Measurements from ENCODE around the gene ENTPD2. TPM values are rescaled to one million over a fixed set of nuclear protein-coding genes. Genes with fewer than 3 reads are reported as not detected.

ENTPD2 gene
- total and polyA plus RNA-seq, 2 experiments from 2014 or later: 1.8 to 1.9 TPM

DNA sequence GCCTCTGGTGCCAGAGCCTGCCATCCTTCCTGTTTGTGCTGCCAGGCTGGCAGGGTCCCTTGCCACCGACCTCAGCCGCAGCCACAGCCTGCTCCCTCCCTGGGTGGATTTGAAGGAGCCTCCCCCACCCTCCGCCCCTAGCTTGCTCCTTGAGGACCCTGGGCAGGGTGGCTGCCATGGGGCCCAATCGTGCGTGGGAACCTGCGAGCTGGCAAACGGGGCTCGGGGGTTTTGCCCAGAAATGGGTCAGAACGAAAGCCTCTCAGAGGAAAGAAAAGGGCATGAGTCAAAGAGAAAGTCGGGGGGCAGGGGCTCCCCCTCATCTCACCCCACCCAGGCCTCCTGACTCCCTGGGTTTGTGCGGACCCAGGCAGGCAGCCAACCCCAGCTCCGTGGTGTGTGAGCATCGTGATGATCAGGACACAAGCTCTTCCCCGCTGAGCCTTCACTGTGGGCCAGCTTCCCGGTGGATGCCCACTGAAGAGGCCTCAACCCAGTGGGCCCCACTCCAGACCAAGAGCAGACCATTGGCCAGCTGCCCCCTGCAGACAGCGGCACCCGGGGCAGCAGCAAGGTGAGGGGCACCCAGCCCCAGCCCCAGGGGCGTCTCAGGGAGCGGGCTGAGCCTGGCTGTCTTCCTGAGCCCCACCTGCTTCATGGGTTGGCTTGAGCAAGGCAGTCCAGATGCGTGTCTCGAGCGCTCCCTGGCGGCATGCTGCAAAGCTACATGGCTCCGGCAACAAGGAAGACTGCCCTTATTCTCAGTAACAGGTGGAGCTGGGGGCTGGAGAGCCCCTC lies 19.0 kb downstream of the ENTPD2 start:
- Histone ChIP-seq H2AFZ (0 out of 2 replicates have a peak overlapping the region, but pooled peaks have one; percentile 72), H3K27ac (ENCODE audit: low read depth) (no peak overlapping the region), H3K79me2 (replicated peaks; ENCODE audit: insufficient read depth) (no peaks in the 10 kb centered on the region), H3K36me3 (ENCODE audit: insufficient read depth) (no peaks in the 10 kb centered on the region), H4K20me1 (replicated peaks; ENCODE audit: insufficient read depth) (no peaks in the 10 kb centered on the region), H3K4me1 (ENCODE audit: insufficient read depth) (no peaks in the 10 kb centered on the region), H3F3A (replicated peaks; ENCODE audit: low read depth) (no peaks in the 10 kb centered on the region), H3K4me2 (peak overlapping the region; percentile 38; the same call in 1 of the 2 replicates), H3K27me3 (ENCODE audit: insufficient read depth) (no peaks in the 10 kb centered on the region), H3K4me3 (peak overlapping the region; percentile 34; the same call in 1 of the 2 replicates), H3K9me2 (ENCODE audit: insufficient read depth) (no peaks in the 10 kb centered on the region)
- Mint-ChIP-seq H3K27me3 (ENCODE audit: insufficient read depth, low read depth, poor library complexity) (peaks cover 12% of the 10 kb centered on the region), H3K9me3 (no peaks in the 10 kb centered on the region), H3K4me1 (no peaks in the 10 kb centered on the region), H3K4me3 (no peak overlapping the region), H3K36me3 (ENCODE audit: low read depth) (no peaks in the 10 kb centered on the region; the same call in 2 of the 3 replicates), H3K27ac (no peak overlapping the region)
- TF ChIP-seq, protein P1, sequence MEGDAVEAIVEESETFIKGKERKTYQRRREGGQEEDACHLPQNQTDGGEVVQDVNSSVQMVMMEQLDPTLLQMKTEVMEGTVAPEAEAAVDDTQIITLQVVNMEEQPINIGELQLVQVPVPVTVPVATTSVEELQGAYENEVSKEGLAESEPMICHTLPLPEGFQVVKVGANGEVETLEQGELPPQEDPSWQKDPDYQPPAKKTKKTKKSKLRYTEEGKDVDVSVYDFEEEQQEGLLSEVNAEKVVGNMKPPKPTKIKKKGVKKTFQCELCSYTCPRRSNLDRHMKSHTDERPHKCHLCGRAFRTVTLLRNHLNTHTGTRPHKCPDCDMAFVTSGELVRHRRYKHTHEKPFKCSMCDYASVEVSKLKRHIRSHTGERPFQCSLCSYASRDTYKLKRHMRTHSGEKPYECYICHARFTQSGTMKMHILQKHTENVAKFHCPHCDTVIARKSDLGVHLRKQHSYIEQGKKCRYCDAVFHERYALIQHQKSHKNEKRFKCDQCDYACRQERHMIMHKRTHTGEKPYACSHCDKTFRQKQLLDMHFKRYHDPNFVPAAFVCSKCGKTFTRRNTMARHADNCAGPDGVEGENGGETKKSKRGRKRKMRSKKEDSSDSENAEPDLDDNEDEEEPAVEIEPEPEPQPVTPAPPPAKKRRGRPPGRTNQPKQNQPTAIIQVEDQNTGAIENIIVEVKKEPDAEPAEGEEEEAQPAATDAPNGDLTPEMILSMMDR (conservative IDR thresholded peaks at IDR 0.05; ENCODE audit: low read depth in 2 of 2): peak; percentile 85 to 96
- TF ChIP-seq ZNF114 (CRISPR knock-in tag; IDR thresholded peaks at IDR 0.05): no peak
- TF ChIP-seq EZH2phosphoT487 (IDR thresholded peaks at IDR 0.05; ENCODE audit: unreplicated experiment): no peak
- TF ChIP-seq EZH2 (IDR thresholded peaks at IDR 0.05; ENCODE audit: low read depth, unreplicated experiment): no peak
- TF ChIP-seq, protein P2, sequence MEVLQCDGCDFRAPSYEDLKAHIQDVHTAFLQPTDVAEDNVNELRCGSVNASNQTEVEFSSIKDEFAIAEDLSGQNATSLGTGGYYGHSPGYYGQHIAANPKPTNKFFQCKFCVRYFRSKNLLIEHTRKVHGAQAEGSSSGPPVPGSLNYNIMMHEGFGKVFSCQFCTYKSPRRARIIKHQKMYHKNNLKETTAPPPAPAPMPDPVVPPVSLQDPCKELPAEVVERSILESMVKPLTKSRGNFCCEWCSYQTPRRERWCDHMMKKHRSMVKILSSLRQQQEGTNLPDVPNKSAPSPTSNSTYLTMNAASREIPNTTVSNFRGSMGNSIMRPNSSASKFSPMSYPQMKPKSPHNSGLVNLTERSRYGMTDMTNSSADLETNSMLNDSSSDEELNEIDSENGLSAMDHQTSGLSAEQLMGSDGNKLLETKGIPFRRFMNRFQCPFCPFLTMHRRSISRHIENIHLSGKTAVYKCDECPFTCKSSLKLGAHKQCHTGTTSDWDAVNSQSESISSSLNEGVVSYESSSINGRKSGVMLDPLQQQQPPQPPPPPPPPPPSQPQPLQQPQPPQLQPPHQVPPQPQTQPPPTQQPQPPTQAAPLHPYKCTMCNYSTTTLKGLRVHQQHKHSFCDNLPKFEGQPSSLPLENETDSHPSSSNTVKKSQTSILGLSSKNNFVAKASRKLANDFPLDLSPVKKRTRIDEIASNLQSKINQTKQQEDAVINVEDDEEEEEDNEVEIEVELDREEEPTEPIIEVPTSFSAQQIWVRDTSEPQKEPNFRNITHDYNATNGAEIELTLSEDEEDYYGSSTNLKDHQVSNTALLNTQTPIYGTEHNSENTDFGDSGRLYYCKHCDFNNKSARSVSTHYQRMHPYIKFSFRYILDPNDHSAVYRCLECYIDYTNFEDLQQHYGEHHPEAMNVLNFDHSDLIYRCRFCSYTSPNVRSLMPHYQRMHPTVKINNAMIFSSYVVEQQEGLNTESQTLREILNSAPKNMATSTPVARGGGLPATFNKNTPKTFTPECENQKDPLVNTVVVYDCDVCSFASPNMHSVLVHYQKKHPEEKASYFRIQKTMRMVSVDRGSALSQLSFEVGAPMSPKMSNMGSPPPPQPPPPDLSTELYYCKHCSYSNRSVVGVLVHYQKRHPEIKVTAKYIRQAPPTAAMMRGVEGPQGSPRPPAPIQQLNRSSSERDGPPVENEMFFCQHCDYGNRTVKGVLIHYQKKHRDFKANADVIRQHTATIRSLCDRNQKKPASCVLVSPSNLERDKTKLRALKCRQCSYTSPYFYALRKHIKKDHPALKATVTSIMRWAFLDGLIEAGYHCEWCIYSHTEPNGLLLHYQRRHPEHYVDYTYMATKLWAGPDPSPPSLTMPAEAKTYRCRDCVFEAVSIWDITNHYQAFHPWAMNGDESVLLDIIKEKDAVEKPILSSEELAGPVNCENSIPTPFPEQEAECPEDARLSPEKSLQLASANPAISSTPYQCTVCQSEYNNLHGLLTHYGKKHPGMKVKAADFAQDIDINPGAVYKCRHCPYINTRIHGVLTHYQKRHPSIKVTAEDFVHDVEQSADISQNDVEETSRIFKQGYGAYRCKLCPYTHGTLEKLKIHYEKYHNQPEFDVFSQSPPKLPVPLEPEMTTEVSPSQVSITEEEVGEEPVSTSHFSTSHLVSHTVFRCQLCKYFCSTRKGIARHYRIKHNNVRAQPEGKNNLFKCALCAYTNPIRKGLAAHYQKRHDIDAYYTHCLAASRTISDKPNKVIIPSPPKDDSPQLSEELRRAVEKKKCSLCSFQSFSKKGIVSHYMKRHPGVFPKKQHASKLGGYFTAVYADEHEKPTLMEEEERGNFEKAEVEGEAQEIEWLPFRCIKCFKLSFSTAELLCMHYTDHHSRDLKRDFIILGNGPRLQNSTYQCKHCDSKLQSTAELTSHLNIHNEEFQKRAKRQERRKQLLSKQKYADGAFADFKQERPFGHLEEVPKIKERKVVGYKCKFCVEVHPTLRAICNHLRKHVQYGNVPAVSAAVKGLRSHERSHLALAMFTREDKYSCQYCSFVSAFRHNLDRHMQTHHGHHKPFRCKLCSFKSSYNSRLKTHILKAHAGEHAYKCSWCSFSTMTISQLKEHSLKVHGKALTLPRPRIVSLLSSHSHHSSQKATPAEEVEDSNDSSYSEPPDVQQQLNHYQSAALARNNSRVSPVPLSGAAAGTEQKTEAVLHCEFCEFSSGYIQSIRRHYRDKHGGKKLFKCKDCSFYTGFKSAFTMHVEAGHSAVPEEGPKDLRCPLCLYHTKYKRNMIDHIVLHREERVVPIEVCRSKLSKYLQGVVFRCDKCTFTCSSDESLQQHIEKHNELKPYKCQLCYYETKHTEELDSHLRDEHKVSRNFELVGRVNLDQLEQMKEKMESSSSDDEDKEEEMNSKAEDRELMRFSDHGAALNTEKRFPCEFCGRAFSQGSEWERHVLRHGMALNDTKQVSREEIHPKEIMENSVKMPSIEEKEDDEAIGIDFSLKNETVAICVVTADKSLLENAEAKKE (CRISPR knock-in tag; IDR thresholded peaks at IDR 0.05): no peak
- no peak for TF ChIP-seq CREB1 (CRISPR knock-in tag; IDR thresholded peaks at IDR 0.05; ENCODE audit: low read depth)
- TF ChIP-seq JUNB (IDR thresholded peaks at IDR 0.05; ENCODE audit: unreplicated experiment): no peak
- ATAC-seq: peak; percentile 95
- DNase-seq (ENCODE audit: low spot score): peak; percentile 93
